GM19468 (cell line): ENCODE results near the gene CD58.
A peak's percentile ranks its signal among the peaks of the same experiment; 100 is the strongest.
"Not testable (repeated sequence)": the region's sequence is repeated elsewhere in the genome, so short reads cannot be mapped to it uniquely, and the experiment has no call there.

Experiments used
- ATAC-seq: cut with Tn5 transposase; IDR thresholded peaks from one replicate; pipeline ENCODE4 v1.9.1; 2021; ENCODE audit warnings: mild to moderate bottlenecking, moderate library complexity, moderate number of reproducible peaks; ENCODE audit not compliant: unreplicated experiment; ENCODE audit errors: extremely low read depth

Gene CD58

GRCh38 chr1:116572771-116573430 is 2.1 kb upstream of the CD58 start:
- no peak for ATAC-seq

DNA sequence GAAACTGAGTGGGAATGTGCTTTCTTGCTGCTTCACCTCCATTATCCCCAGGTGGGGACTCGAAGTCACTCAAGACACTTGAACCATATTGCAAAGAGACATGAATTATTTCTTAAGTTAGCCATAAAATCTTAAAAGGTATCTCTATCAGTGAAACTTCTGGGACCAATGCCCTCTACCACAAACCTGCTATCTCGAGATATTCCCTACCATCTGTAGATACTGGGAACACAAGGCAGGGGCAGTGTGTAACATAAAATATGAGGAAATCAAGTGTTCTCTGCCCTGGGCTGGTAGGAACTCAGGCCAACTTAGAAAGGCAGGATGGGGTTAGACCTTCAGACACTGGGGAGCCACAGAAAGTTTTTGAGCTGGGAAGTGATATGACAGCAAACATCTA is 1.3 kb upstream of the CD58 start:
- ATAC-seq: no peak

GRCh38 chr1:116571215-116571919 is 541 bp upstream of the CD58 start:
- ATAC-seq: no peak

DNA sequence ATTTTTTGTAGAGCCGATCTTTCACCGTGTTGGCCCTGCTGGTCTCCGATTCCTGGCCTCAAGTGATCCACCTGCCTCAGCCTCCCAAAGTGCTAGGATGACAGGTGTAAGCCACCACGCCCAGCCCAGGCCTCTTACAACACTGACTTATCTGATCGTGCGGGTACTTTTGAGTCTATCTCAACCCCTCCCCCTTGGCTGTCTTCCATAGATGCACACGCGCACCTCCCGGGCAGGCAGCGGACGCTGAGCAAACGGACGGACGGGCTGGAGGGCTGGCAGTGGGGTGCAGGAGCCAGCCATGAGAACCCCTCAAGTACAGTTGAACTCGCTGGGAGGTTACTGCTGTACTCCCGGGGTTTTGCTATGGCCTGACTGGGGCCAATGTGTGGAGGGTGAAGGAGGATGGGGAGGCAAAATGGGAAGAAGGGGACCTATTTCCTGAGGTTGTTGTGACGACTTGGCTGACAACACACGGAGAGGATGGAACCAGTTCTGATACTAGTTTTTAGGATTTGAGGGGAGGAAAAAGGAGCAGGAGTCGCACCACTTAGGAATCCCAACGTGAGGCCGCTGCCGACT is 959 bp downstream of the CD58 start:
- ATAC-seq: no peak

DNA sequence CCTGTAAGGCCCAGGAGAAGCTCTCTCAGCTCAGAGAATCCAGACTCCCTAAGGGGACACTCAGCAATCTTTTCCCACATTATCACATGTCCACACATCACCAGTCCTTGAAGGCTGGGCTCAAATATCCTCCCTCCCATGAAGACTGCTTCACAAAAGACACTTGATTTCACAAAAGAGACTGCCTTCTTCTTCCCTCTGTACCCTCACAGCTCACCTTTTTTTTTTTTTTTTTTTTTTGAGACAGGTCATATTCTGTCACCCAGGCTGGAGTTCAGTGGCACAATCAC is 1.5 kb downstream of the CD58 start:
- no peak for ATAC-seq

DNA sequence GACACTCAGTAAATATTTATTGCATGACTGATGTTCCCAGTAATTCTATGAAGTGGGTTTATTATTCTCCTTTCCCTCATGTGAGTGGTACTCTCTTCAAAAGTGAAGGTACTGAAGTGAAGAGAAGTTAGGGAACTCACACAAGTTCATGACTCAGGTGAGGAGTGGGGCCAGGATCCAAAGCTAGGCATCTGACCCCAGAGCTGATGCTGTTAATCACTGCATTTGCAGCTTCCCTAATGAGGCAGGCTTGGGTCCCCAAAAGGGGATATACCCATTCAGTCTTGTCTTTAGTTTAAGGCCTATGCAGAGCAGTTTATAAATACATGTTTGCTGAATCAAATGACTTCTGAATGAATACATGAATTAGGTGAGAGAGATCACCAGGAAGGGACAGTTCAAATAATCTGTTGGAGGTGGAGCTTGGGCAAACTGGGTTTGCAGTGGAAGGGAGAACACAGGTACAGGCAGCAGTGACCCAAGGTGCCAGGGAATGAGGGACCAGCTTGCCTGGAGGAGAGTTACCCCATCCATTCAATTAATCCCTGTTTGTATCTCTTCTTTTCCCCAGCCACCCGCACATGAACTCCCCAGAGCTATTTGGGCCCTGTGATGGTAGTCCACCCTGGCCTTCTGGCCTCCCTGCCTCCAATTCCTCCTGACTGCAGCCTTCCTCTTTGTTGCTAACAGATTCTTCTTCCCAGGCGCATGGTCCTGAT is 2.0 kb downstream of the CD58 start:
- no peak for ATAC-seq

GRCh38 chr1:116567790-116568661 is 2.8 kb downstream of the CD58 start:
- ATAC-seq: no peak

DNA sequence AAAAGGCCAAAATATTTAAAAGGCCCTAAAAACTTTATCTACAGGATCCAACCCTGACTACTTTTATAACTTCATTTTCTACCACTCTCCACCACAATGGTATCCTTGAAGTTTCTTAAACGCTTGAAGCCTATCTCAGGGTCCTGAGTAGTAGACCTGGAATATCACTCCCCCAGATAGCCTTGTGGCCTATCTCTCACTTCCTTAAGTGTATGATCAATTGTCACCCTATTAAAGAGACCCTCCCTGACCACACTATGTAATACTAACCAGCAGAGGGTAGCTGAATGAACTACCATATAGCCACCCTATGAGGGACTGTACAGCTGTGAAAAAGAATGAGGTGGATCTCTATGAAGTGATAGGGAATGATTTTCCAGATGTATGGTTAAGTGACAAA is 5.6 kb downstream of the CD58 start:
- no peak for ATAC-seq

- ATAC-seq: no peak
Measured at GRCh38 chr1:116564426-116564825, 6.4 kb downstream of the CD58 start.

DNA sequence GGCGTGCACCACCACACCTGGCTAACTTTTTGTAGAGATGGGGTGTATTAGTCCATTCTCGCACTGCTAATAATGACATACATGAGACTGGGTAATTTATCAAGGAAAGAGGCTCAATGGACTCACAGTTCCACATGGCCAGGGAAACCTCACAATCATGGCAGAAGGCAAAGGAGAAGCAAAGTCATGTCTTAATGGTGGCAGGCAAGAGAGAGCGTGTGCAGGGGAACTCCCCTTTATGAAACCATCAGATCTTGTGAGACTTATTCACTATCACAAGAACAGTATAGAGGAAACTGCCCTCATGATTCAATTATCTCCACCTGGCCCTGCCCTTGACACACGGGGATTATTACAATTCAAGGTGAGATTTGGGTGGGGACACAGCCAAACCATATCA is 8.4 kb downstream of the CD58 start:
- not testable (repeated sequence) for ATAC-seq

DNA sequence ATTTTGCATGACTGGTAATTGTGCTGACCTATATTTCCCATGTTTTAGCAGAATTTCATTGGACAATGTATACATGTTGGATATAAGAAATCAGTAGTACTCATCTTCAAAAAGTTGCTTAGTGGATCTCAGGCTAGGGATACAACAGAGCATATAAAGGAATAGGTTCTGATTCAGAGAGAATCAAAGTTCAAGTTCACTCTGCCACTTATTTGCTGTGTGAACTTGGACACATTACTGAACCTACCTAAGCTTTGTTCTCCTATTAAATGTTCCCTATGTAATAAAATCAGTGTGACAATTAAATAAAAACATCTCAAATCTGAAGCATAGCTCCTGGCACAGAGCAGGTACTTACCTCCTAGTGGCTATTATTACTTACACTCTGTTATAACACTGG is 9.3 kb downstream of the CD58 start:
- no peak for ATAC-seq

GRCh38 chr1:116560704-116561490 is 9.9 kb downstream of the CD58 start:
- ATAC-seq: no peak

GRCh38 chr1:116559304-116559761 is 11.5 kb downstream of the CD58 start:
- ATAC-seq: peak; percentile 29

DNA sequence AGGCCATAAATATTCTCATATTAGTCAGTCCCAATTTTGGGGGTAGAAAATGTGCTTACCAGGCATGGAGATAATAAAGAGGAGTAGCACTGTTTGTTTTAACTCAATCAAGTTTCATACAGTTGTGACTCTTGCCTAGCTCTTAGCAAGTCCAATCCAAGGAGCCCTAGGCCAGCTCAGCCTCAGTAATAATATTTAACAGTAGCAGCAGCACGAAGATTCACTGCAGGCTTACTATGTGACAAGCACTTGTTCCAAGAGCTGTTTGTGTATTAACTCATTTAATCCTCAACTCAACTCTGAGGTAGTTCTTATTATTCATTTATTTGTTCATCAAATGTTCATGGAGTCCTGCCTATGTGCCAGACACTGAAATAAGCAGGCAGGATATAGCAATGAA is 12.3 kb downstream of the CD58 start:
- no peak for ATAC-seq

- ATAC-seq: no peak
Measured at GRCh38 chr1:116558140-116558549, 12.7 kb downstream of the CD58 start.

DNA sequence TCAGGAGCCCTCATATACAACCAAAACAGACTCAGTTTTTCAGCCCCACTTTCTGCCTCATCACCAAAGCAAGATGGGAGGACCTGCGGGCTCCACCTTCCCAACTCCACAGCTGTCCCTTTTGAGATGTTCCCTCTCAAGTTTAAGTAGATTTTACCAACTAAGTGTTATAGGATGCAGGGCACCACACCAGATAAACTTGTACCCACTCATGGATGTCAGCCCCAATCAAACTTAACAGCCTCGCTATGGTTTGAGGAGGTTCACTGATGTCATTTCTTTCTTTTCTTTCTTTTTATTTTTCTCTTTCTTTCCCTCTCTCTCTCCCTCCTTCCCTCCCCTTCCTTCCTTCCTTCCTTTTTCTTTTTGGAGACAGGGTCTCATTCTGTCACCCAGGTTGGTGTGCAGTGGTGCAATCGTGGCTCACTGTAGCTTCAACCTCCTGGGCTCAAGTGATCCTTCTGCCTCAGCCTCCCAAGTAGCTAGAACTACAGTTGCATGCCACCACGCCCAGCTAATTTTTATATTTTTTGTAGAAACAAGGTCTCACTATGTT is 13.4 kb downstream of the CD58 start:
- no peak for ATAC-seq

GRCh38 chr1:116556289-116557006 is 14.4 kb downstream of the CD58 start:
- ATAC-seq: peak; percentile 19

DNA sequence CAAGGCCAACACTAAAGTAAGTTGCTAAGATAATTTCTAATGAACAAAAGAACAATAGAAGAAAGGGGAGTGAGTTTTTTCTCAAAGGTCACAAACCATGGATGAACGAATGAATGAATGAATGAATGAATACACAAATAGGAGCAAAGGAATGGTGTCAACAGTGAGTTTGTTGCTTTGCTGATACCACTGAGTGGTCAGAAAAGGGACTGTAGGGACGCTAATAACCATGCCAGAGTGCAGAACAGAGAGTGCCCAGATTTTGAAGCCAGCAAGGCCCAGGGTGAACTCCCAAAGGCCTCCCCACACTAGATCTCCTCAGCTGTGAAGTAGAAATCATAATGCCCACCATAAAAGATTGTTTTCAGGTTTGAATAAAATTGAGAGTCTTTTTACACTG is 15.9 kb downstream of the CD58 start:
- no peak for ATAC-seq
